ENCODE data around the gene MTRFR. TPM values are rescaled to one million over a fixed set of nuclear protein-coding genes. Genes with fewer than 3 reads are reported as not detected.
"Not testable (repeated sequence)": the region's sequence is repeated elsewhere in the genome, so short reads cannot be mapped to it uniquely, and the experiment has no call there.

MTRFR gene
- 10 to 100 TPM in 4 of 6 donors, 1 to 10 TPM in 2; 9.4 to 27.4 (median 13.6) TPM for total RNA-seq

GRCh38 chr12:123232807-123233504, at the start of gene MTRFR, which contains the start of gene MPHOSPH9:
Gene MTRFR (plus strand): TSS chr12:123233436. CDS start chr12:123253675, 20,239 bp downstream.
Gene MPHOSPH9 (minus strand): TSS chr12:123233141. CDS start chr12:123230364, 2,777 bp downstream.
- H3K4me1 ChIP-seq = peaks cover 24 to 64% (median 41%) of the 10 kb centered on the region in 4 donors
- no peaks in the 10 kb centered on the region for H3K27me3 ChIP-seq
- peak; percentile 99 to 100 for ATAC-seq (ENCODE audit: low FRiP score in 2 of 2)
- DNase-seq = peak; percentile 99
- WGBS, 2 donors = 0 to 1% methylated on average over 25 to 65 of the region's 66 CpGs
- no peaks in the 10 kb centered on the region for H3K36me3 ChIP-seq
- H3K9me3 ChIP-seq = no peaks in the 10 kb centered on the region
- peak within 1 kb of the TSS; percentile 86 to 97 (median 88) for H3K27ac ChIP-seq
- TF ChIP-seq EP300 (IDR thresholded peaks at IDR 0.05) (no peak), POLR2AphosphoS5 (IDR thresholded peaks at IDR 0.05) (peak; percentile 93 to 99), POLR2A (IDR thresholded peaks at IDR 0.05) (peak; percentile 79 to 99 (median 98))
- TF ChIP-seq, protein P1, sequence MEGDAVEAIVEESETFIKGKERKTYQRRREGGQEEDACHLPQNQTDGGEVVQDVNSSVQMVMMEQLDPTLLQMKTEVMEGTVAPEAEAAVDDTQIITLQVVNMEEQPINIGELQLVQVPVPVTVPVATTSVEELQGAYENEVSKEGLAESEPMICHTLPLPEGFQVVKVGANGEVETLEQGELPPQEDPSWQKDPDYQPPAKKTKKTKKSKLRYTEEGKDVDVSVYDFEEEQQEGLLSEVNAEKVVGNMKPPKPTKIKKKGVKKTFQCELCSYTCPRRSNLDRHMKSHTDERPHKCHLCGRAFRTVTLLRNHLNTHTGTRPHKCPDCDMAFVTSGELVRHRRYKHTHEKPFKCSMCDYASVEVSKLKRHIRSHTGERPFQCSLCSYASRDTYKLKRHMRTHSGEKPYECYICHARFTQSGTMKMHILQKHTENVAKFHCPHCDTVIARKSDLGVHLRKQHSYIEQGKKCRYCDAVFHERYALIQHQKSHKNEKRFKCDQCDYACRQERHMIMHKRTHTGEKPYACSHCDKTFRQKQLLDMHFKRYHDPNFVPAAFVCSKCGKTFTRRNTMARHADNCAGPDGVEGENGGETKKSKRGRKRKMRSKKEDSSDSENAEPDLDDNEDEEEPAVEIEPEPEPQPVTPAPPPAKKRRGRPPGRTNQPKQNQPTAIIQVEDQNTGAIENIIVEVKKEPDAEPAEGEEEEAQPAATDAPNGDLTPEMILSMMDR (IDR thresholded peaks at IDR 0.05) = peak in 3 of 6 experiments; percentile 6 to 19 (median 18)
- peak within 1 kb of the TSS; percentile 67 to 92 (median 82) for H3K4me3 ChIP-seq

- no peak for TF ChIP-seq POLR2A (IDR thresholded peaks at IDR 0.05)
- TF ChIP-seq EP300 (IDR thresholded peaks at IDR 0.05) = no peak
- TF ChIP-seq POLR2AphosphoS5 (IDR thresholded peaks at IDR 0.05) = no peak
- TF ChIP-seq, protein P1 (IDR thresholded peaks at IDR 0.05) = no peak
- no peak for DNase-seq
- no peak for ATAC-seq (ENCODE audit: low FRiP score in 2 of 2)
- Histone ChIP-seq H3K9me3 (no peaks in the 10 kb centered on the region), H3K27ac (no peak overlapping the region), H3K4me1 (no peaks in the 10 kb centered on the region), H3K27me3 (no peaks in the 10 kb centered on the region), H3K36me3 (peaks cover 0 to 33% (median 4%) of the 10 kb centered on the region in 4 donors), H3K4me3 (no peak overlapping the region)
- WGBS, 2 donors = 96% methylated on average over 6 of the region's 6 CpGs
Measured at GRCh38 chr12:123187637-123188036, 45.6 kb upstream of the MTRFR start.

- Histone ChIP-seq H3K36me3 (peaks cover 0 to 30% (median 9%) of the 10 kb centered on the region in 4 donors), H3K27ac (no peak overlapping the region), H3K27me3 (no peaks in the 10 kb centered on the region), H3K4me3 (no peak overlapping the region), H3K9me3 (no peaks in the 10 kb centered on the region), H3K4me1 (no peaks in the 10 kb centered on the region)
- DNase-seq = no peak
- WGBS, 2 donors = 91 to 92% methylated on average over 3 of the region's 3 CpGs
- TF ChIP-seq EP300 (IDR thresholded peaks at IDR 0.05) (no peak), POLR2A (IDR thresholded peaks at IDR 0.05) (no peak)
- TF ChIP-seq, protein P1 (IDR thresholded peaks at IDR 0.05) = no peak
- no peak for ATAC-seq (ENCODE audit: low FRiP score in 2 of 2)
Measured at GRCh38 chr12:123199936-123200335, 33.3 kb upstream of the MTRFR start.

DNA sequence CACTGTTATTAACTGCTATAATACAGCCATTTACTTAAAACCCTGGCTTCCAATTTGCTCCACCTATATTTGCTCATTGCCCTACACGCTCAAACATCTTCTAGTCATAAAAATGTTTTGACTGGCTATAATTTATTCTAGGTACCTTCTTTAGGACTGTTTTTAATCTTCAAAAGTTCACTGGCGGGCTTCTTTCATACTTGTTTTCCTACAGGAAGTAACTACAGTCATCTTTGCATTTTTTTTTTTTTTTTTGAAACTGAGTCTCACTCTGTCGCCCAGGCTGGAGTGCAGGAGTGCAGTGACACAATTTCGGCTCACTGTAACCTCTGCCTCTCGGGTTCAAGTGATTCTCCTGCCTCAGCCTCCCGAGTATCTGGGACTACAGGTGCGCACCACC, 32.8 kb upstream of the MTRFR start:
- H3K27ac ChIP-seq = no peak overlapping the region
- H3K4me1 ChIP-seq = no peaks in the 10 kb centered on the region
- ATAC-seq (ENCODE audit: low FRiP score in 2 of 2) (no peak), DNase-seq (no peak)
- no peak for TF ChIP-seq POLR2A (IDR thresholded peaks at IDR 0.05)
- no peak for TF ChIP-seq POLR2AphosphoS5 (IDR thresholded peaks at IDR 0.05)
- TF ChIP-seq EP300 (IDR thresholded peaks at IDR 0.05) = no peak
- TF ChIP-seq, protein P1 (IDR thresholded peaks at IDR 0.05) = no peak
- 85 to 88% methylated on average over 7 of the region's 7 CpGs for WGBS, 2 donors
- no peaks in the 10 kb centered on the region for H3K27me3 ChIP-seq
- no peak overlapping the region for H3K4me3 ChIP-seq
- H3K9me3 ChIP-seq = no peaks in the 10 kb centered on the region
- peaks cover 0 to 29% (median 12%) of the 10 kb centered on the region in 4 donors for H3K36me3 ChIP-seq

DNA sequence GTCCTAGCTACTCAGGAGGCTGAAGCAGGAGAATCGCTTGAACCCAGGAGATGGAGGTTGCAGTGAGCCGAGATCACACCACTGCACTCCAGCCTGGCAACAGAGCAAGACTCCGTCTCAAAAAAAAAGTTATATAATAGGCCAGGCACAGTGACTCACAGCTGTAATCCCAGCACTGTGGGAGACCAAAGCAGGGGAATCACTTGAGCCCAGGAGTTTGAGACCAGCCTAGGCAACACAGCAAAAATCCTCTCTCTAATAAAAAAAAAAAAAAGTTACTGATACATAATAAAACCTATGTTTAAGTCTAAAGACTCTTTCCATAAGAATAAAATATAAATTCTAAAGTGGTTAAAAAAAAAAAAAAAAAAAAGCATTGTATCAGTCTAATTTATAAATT, 26.4 kb upstream of the MTRFR start:
- not testable (repeated sequence) for ATAC-seq (ENCODE audit: low FRiP score in 2 of 2); H3K27me3 ChIP-seq; H3K27ac ChIP-seq; H3K4me1 ChIP-seq; DNase-seq; H3K9me3 ChIP-seq; H3K4me3 ChIP-seq
- peaks cover 0 to 53% (median 23%) of the 10 kb centered on the region in 4 donors for H3K36me3 ChIP-seq
- WGBS, 2 donors = 83 to 89% methylated on average over 3 of the region's 3 CpGs

DNA sequence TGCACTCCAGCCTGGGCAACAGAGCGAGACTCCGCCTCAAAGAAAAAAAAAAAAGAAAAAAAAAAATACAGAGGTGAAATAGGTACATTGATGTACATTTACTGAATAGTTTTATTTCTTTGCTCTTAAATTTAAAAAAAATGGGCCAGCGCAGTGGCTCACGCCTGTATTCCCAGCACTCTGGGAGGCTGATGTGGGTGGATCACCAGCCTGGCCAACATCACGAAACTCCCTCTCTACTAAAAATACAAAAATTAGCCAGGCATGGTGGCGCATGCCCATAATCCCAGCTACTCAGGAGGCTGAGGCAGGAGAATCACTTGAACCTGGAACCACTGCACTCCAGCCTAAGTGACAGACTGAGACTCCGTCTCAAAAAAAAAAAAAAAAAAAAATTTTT, 25.4 kb upstream of the MTRFR start:
- not testable (repeated sequence) for DNase-seq; H3K9me3 ChIP-seq; H3K4me3 ChIP-seq; H3K27me3 ChIP-seq; ATAC-seq (ENCODE audit: low FRiP score in 2 of 2); H3K27ac ChIP-seq; H3K4me1 ChIP-seq
- H3K36me3 ChIP-seq = peaks cover 0 to 42% (median 20%) of the 10 kb centered on the region in 4 donors
- WGBS, 2 donors = 95 to 99% methylated on average over 7 of the region's 7 CpGs

Measured in upper lobe of left lung (tissue), 6 donors.